LNCAP (cell line): ENCODE measurements around the gene ZBTB20.

Source experiments
- CTCF ChIP-seq: fragments of 450-650 bp; IDR thresholded peaks from 2 replicates; pipeline ENCODE4 v1.5.1; 2017; ENCODE audit warnings: mild to moderate bottlenecking

Gene ZBTB20

GRCh38 chr3:114745322-114746240, 401.5 kb downstream of the ZBTB20 start:
- TF ChIP-seq CTCF = no peak

- no peak for TF ChIP-seq CTCF
Observed at GRCh38 chr3:114743746-114744485, 403.2 kb downstream of the ZBTB20 start.

- TF ChIP-seq CTCF = no peak
Observed at GRCh38 chr3:114741066-114741465, 406.0 kb downstream of the ZBTB20 start.

GRCh38 chr3:114739627-114740026, 407.5 kb downstream of the ZBTB20 start:
- no peak for TF ChIP-seq CTCF

GRCh38 chr3:114732353-114732752, 414.7 kb downstream of the ZBTB20 start:
- TF ChIP-seq CTCF = no peak

GRCh38 chr3:114730397-114730796, 416.7 kb downstream of the ZBTB20 start:
- TF ChIP-seq CTCF = no peak

GRCh38 chr3:114727373-114727772, 419.7 kb downstream of the ZBTB20 start:
- no peak for TF ChIP-seq CTCF
